Prostate gland (tissue), 2 donors: ENCODE measurements around the gene SMAD1.

Experiments used
- POLR2A ChIP-seq: fragments of 450-650 bp; IDR thresholded peaks from one replicate; pipeline ENCODE4 v1.6.1; 2016; ENCODE audit warnings: antibody characterized with exemption, mild to moderate bottlenecking
- POLR2AphosphoS5 ChIP-seq: sonication (generic); formaldehyde crosslinking; IDR thresholded peaks from one replicate; pipeline ENCODE4 v1.6.1; 2017; ENCODE audit warnings: antibody characterized with exemption
- TF ChIP-seq, protein P1 (sequence below), 4 experiments: fragments of 200-600 bp in 2 of 4; fragments of 450-650 bp in 2 of 4; sonication (generic) in 2 of 4; IDR thresholded peaks; 1 replicate in 3 of 4; 2 replicates in 1 of 4; pipeline ENCODE4 v1.5.1; 2016 to 2019; ENCODE audit warnings: antibody characterized with exemption in 4 of 4, mild to moderate bottlenecking in 2 of 4, moderate library complexity in 2 of 4

DNA sequence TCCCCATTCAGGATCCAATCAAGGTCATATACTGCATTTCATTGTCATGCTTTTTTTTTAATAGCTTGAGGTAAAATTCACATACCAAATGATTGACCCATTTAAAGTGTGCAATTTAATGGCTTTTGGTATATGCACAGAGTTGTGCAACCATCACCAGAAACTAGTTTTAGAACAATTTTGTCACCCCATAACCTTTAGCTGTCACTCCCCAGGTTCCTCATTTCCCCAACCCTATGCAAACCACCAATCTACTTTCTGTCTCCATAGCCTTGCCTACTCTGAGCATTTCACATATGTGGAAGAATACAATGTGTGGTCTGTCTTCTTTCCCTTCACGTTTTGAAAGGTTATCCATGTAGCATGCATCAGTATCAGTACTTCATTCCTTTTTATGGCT, 1.4 kb upstream of the SMAD1 start:
- TF ChIP-seq POLR2A (no peak), POLR2AphosphoS5 (no peak)
- TF ChIP-seq, protein P1, sequence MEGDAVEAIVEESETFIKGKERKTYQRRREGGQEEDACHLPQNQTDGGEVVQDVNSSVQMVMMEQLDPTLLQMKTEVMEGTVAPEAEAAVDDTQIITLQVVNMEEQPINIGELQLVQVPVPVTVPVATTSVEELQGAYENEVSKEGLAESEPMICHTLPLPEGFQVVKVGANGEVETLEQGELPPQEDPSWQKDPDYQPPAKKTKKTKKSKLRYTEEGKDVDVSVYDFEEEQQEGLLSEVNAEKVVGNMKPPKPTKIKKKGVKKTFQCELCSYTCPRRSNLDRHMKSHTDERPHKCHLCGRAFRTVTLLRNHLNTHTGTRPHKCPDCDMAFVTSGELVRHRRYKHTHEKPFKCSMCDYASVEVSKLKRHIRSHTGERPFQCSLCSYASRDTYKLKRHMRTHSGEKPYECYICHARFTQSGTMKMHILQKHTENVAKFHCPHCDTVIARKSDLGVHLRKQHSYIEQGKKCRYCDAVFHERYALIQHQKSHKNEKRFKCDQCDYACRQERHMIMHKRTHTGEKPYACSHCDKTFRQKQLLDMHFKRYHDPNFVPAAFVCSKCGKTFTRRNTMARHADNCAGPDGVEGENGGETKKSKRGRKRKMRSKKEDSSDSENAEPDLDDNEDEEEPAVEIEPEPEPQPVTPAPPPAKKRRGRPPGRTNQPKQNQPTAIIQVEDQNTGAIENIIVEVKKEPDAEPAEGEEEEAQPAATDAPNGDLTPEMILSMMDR (IDR thresholded peaks at IDR 0.05) = no peak
